HepG2 (cell line): Measurements from ENCODE around the gene CDSN. TPM values are rescaled to one million over a fixed set of nuclear protein-coding genes. Genes with fewer than 3 reads are reported as not detected.
A peak's percentile ranks its signal among the peaks of the same experiment; 100 is the strongest.

Source experiments
- FIP1L1 ChIP-seq: fragments of 200-400 bp; formaldehyde crosslinking; IDR thresholded peaks from 2 replicates; pipeline ENCODE4 v1.6.1; 2018; ENCODE audit warnings: low read depth, mild to moderate bottlenecking, low read length, moderate library complexity, borderline replicate concordance; ENCODE audit not compliant: insufficient read depth
- FOXK1 ChIP-seq: sonication (generic); formaldehyde crosslinking; IDR thresholded peaks from 2 replicates; pipeline ENCODE4 v1.4.0; 2020; ENCODE audit warnings: low read depth, missing genetic modification reagents, borderline replicate concordance
- GTF3A ChIP-seq: sonication (generic); formaldehyde crosslinking; conservative IDR thresholded peaks from 2 replicates; pipeline ENCODE4 v1.4.0; 2020; ENCODE audit warnings: mild to moderate bottlenecking, missing genetic modification reagents
- HNRNPLL ChIP-seq: fragments of 200-400 bp; formaldehyde crosslinking; IDR thresholded peaks from 2 replicates; pipeline ENCODE4 v1.6.1; 2017; ENCODE audit warnings: mild to moderate bottlenecking, low read depth, low read length; ENCODE audit not compliant: poor library complexity, severe bottlenecking
- KAT8 ChIP-seq: IDR thresholded peaks from 2 replicates; pipeline ENCODE4 v1.6.1; 2016; ENCODE audit warnings: missing genetic modification reagents, missing compliant biosample characterization
- KLF11 ChIP-seq: IDR thresholded peaks from 2 replicates; pipeline ENCODE4 v1.6.1; 2016; ENCODE audit warnings: missing compliant biosample characterization
- NCOA2 ChIP-seq: sonication (generic); formaldehyde crosslinking; IDR thresholded peaks from 2 replicates; pipeline ENCODE4 v1.8.0; 2022; ENCODE audit warnings: inconsistent platforms
- STAG1 ChIP-seq: sonication (generic); formaldehyde crosslinking; IDR thresholded peaks from 2 replicates; pipeline ENCODE4 v1.4.0; 2020; ENCODE audit warnings: missing genetic modification reagents
- UBTF ChIP-seq: sonication (generic); formaldehyde crosslinking; IDR thresholded peaks from 2 replicates; pipeline ENCODE4 v1.4.0; 2020; ENCODE audit warnings: mild to moderate bottlenecking, missing genetic modification reagents
- ZNF263 ChIP-seq: sonication (generic); formaldehyde crosslinking; IDR thresholded peaks from 2 replicates; pipeline ENCODE4 v1.4.0; 2020; ENCODE audit warnings: missing genetic modification reagents
- ZNF503 ChIP-seq: sonication (generic); formaldehyde crosslinking; IDR thresholded peaks from 2 replicates; pipeline ENCODE4 v1.4.0; 2020; ENCODE audit warnings: missing genetic modification reagents
- ZNF549 ChIP-seq: sonication (generic); formaldehyde crosslinking; IDR thresholded peaks from 2 replicates; pipeline ENCODE4 v1.5.0; 2020; ENCODE audit warnings: missing genetic modification reagents
- ZNF740 ChIP-seq: sonication (generic); formaldehyde crosslinking; IDR thresholded peaks from 2 replicates; pipeline ENCODE4 v1.4.0; 2020; ENCODE audit warnings: missing genetic modification reagents
- polyA plus RNA-seq, 8 experiments: library from polyadenylated mRNA; depleted of rRNA in 3 of 8; stranded (reverse) in 7 of 8; unstranded in 1 of 8; fragments of >200 nt; fragmentation: Illumina TruSeq in 4 of 8; extraction: Trizol in 4 of 8; gene quantifications; 2 replicates each; pipeline versions ENCODE4 v1.2.1 to v1.2.3, GENCODE V29; 2011 to 2016; ENCODE audit warnings: low read depth in 4 of 8, missing spikeins in 1 of 8, mixed read lengths in 1 of 8; ENCODE audit not compliant: insufficient read depth in 1 of 8
- total RNA-seq, 5 experiments: library from RNA; depleted of rRNA; stranded (reverse); fragments of >200 nt; fragmentation: Illumina TruSeq; extraction: Trizol; gene quantifications; 2 replicates each; pipeline ENCODE4 v1.2.3, GENCODE V29; 2016; ENCODE audit warnings: low read depth in 1 of 5
- TF ChIP-seq, protein P1 (sequence below): sonication (generic); formaldehyde crosslinking; IDR thresholded peaks from 2 replicates; pipeline ENCODE4 v1.4.0; 2020; ENCODE audit warnings: missing genetic modification reagents
- TF ChIP-seq, protein P2 (sequence below), 2 experiments: sonication (generic) in 1 of 2; formaldehyde crosslinking in 1 of 2; IDR thresholded peaks; 2 replicates each; pipeline versions ENCODE4 v1.4.0 to v1.6.1; 2016 to 2020; ENCODE audit warnings: borderline replicate concordance in 1 of 2, low read depth in 1 of 2, mild to moderate bottlenecking in 1 of 2, missing genetic modification reagents in 1 of 2
- TF ChIP-seq, protein P3 (sequence below): sonication (generic); formaldehyde crosslinking; IDR thresholded peaks from 2 replicates; pipeline ENCODE4 v1.5.1; 2020; ENCODE audit warnings: mild to moderate bottlenecking, moderate library complexity, missing genetic modification reagents

The CDSN gene
- total and polyA plus RNA-seq, 2 of the 13 experiments (the other 11 are each of a cell fraction or from before 2014, with no cell fraction given), result not detected

- TF ChIP-seq GTF3A (CRISPR knock-in tag) (no peak), STAG1 (CRISPR knock-in tag) (peak; percentile 82), ZNF263 (no peak), ZNF503 (CRISPR knock-in tag) (no peak), ZNF549 (CRISPR knock-in tag) (no peak), UBTF (no peak), KLF11 (CRISPR knock-in tag) (no peak), FIP1L1 (no peak), NCOA2 (no peak), FOXK1 (no peak), ZNF740 (0 out of 2 replicates have a peak, but pooled peaks have one; percentile 46), KAT8 (CRISPR knock-in tag) (0 out of 2 replicates have a peak, but pooled peaks have one; percentile 33), HNRNPLL (no peak)
- TF ChIP-seq, protein P1, sequence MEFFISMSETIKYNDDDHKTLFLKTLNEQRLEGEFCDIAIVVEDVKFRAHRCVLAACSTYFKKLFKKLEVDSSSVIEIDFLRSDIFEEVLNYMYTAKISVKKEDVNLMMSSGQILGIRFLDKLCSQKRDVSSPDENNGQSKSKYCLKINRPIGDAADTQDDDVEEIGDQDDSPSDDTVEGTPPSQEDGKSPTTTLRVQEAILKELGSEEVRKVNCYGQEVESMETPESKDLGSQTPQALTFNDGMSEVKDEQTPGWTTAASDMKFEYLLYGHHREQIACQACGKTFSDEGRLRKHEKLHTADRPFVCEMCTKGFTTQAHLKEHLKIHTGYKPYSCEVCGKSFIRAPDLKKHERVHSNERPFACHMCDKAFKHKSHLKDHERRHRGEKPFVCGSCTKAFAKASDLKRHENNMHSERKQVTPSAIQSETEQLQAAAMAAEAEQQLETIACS (CRISPR knock-in tag), result no peak
- TF ChIP-seq, protein P2, sequence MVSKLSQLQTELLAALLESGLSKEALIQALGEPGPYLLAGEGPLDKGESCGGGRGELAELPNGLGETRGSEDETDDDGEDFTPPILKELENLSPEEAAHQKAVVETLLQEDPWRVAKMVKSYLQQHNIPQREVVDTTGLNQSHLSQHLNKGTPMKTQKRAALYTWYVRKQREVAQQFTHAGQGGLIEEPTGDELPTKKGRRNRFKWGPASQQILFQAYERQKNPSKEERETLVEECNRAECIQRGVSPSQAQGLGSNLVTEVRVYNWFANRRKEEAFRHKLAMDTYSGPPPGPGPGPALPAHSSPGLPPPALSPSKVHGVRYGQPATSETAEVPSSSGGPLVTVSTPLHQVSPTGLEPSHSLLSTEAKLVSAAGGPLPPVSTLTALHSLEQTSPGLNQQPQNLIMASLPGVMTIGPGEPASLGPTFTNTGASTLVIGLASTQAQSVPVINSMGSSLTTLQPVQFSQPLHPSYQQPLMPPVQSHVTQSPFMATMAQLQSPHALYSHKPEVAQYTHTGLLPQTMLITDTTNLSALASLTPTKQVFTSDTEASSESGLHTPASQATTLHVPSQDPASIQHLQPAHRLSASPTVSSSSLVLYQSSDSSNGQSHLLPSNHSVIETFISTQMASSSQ (IDR thresholded peaks at IDR 0.05; ENCODE audit: low read depth), result no peak
- TF ChIP-seq, protein P2 (CRISPR knock-in tag; IDR thresholded peaks at IDR 0.05; ENCODE audit: borderline replicate concordance), result no peak
- TF ChIP-seq, protein P3, sequence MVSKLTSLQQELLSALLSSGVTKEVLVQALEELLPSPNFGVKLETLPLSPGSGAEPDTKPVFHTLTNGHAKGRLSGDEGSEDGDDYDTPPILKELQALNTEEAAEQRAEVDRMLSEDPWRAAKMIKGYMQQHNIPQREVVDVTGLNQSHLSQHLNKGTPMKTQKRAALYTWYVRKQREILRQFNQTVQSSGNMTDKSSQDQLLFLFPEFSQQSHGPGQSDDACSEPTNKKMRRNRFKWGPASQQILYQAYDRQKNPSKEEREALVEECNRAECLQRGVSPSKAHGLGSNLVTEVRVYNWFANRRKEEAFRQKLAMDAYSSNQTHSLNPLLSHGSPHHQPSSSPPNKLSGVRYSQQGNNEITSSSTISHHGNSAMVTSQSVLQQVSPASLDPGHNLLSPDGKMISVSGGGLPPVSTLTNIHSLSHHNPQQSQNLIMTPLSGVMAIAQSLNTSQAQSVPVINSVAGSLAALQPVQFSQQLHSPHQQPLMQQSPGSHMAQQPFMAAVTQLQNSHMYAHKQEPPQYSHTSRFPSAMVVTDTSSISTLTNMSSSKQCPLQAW (CRISPR knock-in tag), result 0 out of 2 replicates have a peak, but pooled peaks have one; percentile 20
These were observed 32.7 kb downstream of the CDSN start (continued) for GRCh38 chr6:31087494-31088089.
